Activated naive CD4-positive, alpha-beta T cell treated with Interleukin-2 at 50 U/mL for 16 hours (primary cell): ENCODE measurements around the gene MPPED1.

Source experiments
- DNase-seq: peaks from one replicate; pipeline ENCODE4 v3.0.0-alpha.2; 2020

Gene MPPED1

DNA sequence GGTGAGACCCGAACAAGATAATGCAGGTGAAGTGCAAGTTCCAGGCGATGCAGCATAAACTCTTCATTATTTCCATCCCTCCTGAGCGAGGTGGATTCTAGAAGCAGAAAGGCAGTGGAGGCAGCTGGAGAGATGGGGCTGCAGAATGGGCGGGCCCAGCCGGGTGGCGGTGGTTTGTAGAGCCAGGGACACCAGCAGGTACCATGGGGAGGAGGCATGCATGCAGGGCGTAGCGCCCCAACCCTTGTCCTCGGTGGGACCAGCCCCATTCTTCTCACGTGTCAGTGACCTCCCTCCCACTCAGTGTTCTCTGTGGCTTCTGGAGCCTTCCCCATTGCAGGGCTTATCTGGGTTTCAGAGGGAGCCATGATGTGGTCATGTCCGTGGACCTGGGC is 38.0 kb downstream of the MPPED1 start:
- no peak for DNase-seq

DNA sequence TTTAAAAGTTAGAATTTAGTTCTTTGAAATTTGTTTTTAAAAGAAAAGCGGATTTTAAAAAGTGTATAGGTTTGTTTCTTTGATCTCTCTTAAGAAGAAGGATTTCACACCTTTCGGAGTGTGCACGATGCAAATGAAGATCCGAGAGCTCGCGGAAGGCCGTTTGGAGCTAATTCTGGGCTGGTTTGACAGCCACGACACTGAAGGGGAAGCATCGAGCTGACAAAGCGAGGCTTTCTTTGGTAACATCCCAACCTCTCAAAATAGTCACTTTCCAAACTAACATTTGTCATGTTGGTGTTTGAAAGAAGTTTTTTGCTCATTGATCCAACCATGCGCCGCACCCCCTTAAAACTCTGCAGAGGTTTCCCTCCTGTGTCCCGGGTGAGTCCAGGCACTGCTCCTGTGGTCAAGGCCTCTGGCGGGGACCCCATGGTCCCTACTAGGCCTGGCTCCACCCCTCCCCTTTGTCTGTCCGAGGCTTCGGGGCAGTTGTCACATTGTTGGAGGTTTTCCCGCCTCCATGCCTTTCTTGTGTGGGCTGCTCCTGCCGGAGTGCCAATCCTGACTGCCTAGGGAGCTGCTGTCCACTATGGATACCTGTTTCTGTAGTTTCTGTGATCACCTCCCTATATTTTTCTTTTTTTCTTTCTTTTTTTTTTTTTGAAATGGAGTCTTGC is 39.7 kb downstream of the MPPED1 start:
- no peak for DNase-seq

GRCh38 chr22:43455846-43456245 is 44.0 kb downstream of the MPPED1 start:
- no peak for DNase-seq

- DNase-seq, result no peak
Measured at GRCh38 chr22:43457002-43457401, 45.2 kb downstream of the MPPED1 start.

GRCh38 chr22:43462701-43463100 is 50.9 kb downstream of the MPPED1 start:
- DNase-seq, result no peak

GRCh38 chr22:43464809-43465208 is 53.0 kb downstream of the MPPED1 start:
- no peak for DNase-seq

GRCh38 chr22:43465291-43466015 is 53.6 kb downstream of the MPPED1 start:
- DNase-seq, result no peak

GRCh38 chr22:43466710-43467109 is 54.9 kb downstream of the MPPED1 start:
- DNase-seq, result no peak

DNA sequence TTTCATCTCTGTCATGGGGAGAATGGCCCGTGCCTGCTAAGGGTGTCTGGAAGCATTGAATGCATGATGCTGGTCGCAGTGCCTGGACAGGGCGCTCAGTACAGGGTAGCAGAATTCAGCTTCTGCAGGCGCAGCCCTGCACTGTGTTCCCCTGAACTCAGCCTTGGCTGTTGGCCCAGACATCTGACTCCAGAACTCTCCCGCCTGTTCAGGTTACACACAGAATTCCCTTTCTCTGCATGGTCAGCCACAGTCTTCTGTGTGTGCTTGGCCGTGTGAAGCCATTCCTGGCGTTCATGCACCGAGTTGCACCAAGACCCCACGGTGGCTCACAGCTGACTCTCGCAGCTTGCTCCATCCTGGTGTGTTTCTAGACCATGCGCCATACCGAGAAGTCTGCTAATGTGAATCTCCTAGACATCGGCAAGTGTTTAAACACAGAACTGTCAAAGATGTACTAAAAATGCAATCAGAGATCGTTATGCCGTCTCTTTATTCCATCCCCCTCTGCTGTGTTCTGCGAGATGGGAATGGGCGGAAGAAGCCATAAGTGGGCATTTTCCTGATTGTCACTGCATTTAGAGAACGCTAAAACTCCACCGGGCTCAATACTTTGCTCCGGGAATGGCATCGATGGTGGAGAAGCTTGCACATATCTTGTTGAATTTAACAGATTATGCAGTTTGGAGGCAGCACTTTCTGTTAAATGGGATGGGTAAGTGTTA is 55.6 kb downstream of the MPPED1 start:
- DNase-seq, result no peak

GRCh38 chr22:43470253-43470652 is 58.4 kb downstream of the MPPED1 start:
- no peak for DNase-seq

DNA sequence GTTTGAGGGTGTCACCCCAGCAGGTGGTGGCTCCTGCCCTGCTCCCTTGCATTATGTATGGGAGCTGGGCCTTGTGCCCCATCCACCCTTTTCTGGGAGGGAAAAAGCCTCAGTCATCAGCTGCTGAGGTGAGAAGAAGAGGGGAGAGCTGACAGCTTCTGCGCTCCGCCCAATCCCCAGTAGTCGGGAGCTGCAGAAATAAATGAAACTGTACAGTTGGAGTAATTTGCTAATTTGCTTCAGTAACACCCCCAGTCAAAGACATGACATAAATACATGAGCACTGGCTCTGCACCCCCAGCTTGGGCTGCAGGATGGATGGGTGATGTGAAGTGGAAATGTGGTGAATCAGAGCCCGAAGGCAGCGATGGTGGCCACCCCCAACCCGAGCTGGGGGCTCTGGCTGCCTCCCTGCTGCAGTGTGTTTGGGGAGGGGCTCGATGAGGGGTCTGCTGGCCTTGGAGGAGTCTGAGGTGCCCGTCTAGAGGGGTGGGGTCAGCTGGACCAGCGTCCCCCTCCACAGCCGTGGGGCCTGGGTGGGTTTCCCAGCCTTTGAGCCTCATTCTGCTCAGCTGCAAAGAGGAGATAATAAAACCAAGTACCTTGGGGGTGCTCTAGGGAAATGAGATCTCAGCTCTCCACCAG is 59.2 kb downstream of the MPPED1 start:
- no peak for DNase-seq

GRCh38 chr22:43471606-43472135 is 59.9 kb downstream of the MPPED1 start:
- DNase-seq, result no peak

DNA sequence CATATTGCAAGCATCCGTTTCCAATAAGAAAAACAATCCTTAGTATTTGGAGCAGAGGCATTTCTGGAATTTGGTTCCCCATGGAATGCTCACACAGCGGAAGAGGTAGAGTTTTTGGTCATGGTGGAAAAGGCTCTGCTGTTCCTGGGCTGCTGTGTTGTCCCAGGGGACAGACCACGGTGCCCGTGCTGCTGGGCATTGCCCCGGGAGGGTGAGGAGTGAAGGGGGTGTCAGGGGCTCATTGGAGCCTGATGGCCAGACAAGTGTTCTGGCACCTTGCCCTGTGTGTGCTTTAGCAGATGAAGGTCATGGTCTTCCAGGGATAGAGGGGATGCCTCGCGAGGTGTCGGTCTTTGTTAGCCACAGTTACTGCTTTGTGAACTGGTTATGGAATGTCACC is 61.2 kb downstream of the MPPED1 start:
- DNase-seq, result no peak

GRCh38 chr22:43473441-43473840 is 61.6 kb downstream of the MPPED1 start:
- no peak for DNase-seq

DNA sequence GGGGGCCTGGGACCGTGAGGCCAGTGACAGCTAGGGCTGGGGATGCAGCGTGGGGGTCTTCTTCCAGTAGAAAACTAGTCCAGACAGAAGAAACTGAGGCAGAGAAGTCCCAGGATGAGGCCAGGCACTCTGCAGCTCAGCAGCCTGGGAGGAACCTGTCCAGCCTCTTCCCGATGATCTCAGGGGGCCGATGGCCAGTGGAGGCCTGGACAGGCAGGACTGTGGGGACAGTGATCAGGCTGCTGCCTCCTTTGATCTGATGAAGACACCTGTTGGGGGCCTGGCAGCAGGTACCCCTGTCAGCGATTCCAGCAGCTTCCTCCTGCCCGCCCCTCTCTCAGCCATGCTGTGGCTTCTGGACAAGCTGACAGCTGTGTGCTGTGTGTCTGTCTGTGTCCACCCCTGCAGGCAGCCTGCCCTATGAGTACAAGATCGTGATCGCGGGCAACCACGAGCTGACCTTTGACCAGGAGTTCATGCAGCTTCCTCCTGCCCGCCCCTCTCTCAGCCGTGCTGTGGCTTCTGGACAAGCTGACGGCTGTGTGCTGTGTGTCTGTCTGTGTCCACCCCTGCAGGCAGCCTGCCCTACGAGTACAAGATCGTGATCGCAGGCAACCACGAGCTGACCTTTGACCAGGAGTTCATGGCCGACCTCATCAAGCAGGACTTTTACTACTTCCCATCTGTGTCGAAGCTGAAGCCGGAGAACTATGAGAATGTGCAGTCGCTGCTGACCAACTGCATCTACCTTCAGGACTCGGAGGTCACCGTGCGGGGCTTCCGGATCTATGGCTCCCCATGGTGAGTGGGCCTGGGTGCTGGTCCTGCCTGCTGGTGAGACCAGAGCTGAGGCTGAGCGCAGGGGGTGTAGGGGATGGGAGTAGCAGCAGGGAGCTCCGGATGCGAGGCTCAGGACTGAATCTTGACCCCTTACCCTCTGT is 62.6 kb downstream of the MPPED1 start:
- DNase-seq, result no peak

GRCh38 chr22:43475549-43476076 is 63.8 kb downstream of the MPPED1 start:
- no peak for DNase-seq

DNA sequence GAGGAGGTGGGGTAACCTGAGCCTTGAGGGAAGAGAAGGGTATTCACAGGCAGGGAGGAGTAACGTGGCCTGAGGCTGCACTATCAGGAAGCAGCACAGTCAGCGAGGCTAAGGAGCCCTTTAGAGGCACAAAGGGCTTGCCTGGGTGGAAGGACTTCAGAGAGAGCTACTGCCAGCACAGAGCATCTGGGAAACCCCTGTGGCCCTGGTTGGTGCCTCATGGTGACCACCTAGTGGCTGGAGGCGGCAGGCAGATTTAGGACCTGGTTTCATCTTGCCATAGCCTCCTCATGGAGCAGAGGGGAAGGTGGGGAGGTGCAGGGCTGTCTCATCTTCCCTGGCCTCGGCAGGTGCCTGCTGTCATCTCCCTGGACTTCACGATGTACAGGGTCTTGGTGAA is 64.5 kb downstream of the MPPED1 start:
- DNase-seq, result no peak

DNA sequence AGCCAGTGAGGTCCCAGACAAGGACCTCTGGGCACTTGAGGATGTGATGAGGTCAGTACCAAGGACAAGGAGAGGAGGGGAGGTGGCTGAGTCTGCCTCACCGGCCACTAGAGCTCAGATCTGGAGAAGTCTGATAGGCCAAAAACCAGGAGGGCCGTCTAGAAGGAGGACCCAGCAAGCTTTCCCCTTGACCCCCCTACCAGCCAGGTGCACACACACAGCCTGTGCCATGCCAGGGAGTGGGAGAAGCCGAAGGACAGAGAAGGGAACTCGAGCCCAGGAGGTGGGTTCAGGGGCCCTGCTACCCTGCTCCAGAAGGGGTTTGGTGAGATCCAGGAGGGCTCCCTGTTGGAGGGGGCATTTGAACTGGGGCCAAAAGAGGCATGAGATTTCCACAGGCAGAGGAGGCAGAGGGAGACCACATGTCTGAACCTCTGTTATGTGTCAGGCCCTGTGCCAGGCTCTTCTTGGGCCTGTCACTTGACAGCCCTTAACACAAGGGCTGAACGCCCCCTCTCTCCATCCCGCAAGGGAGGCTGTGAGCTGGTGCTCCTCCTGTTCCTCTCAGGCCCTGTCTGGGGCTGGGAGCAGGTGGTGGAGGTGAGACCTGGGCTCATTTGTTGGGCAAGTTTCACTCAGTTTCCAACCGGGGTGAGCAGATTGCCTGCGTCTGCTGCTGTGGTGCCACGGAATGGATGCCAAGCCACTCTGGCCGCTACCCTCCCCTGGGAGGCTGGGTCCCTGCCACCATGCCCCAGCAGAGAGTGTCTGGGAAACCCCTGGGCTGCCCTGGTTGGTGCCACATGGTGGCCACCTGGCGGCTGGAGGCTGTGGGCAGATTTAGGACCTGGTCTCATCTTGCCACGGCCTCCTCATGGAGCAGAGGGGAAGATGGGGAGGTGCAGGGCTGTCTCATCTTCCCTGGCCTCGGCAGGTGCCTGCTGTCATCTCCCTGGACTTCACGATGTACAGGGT is 65.2 kb downstream of the MPPED1 start:
- DNase-seq, result no peak

DNA sequence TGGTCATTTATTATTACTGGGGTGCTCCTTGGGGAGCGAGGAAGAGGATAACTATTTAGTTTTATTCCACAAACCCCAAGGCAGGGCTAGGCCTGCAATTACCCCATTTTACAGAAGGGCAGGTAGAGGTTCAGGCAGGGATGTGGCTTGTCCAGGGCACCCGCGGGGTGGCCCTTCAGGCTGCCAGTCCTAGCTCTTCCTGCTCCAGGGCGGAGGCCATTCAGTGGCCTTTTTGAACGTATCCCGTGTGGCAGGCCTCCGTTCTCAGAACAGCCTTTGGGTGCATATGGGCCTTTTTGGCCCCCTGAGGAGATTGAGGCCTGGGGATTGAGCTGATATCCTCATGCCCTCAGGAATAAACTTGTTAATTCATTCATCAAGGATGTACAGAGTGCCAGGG is 66.2 kb downstream of the MPPED1 start:
- DNase-seq, result no peak

- no peak for DNase-seq
Measured at GRCh38 chr22:43478621-43479300, 66.9 kb downstream of the MPPED1 start.
